ENCODE results near the gene NOLC1.
A peak's percentile ranks its signal among the peaks of the same experiment; 100 is the strongest.

The NOLC1 gene

GRCh38 chr10:102157224-102157623 is 5.0 kb downstream of the NOLC1 start:
- DNase-seq = no peak

DNA sequence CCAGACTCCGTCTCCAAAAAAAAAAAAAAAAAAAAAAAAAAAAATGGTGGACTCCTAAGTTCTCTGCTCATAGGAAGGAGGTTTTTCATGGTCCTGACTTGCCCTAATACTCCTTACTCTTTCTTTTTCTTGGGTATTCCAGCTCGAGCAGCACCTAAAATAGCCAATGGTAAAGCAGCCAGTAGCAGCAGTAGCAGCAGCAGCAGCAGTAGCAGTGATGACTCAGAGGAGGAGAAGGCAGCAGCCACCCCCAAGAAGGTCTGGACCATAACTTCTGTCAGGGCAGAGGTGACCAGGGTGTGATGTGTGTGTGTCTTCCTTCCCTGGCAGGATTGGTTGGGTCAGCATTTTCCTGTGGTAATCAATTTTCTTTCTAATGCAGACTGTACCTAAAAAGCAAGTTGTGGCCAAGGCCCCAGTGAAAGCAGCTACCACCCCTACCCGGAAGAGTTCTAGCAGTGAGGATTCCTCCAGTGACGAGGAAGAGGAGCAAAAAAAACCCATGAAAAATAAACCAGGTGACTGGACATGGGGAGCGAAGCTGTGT is 6.9 kb downstream of the NOLC1 start:
- no peak for DNase-seq

DNA sequence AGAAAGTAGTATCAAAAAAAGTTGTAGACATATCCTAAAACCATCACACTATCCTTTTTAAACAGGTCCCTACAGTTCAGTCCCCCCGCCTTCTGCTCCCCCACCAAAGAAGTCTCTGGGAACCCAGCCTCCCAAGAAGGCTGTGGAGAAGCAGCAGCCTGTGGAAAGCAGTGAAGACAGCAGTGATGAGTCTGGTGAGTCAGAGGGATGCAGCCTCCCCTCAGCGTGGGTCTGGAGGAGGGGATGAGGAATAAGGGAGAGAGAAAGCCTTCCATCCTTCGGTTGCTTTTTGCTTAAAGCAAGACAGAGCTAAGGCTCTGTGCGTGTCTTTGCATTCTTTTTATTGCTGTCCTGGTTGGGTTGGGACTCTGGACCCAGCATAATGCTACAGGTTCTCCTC is 7.6 kb downstream of the NOLC1 start:
- DNase-seq = no peak

DNA sequence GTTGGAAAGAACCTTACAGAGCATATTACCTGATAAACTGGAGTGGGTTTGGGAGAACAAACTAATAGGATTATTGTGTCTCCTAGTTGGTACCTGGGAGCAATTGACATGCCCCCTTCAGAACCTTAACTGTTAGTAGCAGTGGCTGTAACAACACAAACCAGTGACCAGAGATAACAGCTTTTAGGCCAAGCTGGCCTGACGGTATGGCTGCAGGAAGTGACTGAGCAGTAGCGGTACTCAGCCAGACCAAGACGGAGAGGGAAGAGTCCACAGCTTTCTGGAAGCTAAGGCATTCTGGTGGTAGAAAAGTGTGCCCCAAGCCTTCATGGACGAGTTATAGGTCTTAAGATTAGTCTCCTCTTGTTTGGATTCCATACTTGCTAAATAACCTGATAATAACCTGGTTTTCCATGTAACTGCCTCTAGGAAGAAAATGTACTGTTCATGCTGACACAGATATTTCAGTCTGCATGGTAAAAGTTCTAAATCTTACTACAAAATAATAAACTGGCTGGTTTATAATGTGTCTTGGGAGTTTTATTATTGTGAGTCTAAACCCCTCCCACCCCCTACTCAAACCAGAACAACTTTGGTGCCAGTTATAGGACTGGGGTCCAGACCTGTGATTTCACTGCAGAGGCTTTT is 11.3 kb downstream of the NOLC1 start:
- no peak for DNase-seq

- no peak for DNase-seq
These were observed 15.7 kb downstream of the NOLC1 start for GRCh38 chr10:102167861-102168260.

- DNase-seq = no peak
These were observed 18.4 kb downstream of the NOLC1 start for GRCh38 chr10:102170602-102171001.

- DNase-seq = no peak
These were observed 20.1 kb downstream of the NOLC1 start for GRCh38 chr10:102172288-102172687.

GRCh38 chr10:102175415-102175814 is 23.2 kb downstream of the NOLC1 start:
- DNase-seq = no peak

- DNase-seq = no peak
These were observed 32.4 kb downstream of the NOLC1 start for GRCh38 chr10:102184606-102185005.

DNA sequence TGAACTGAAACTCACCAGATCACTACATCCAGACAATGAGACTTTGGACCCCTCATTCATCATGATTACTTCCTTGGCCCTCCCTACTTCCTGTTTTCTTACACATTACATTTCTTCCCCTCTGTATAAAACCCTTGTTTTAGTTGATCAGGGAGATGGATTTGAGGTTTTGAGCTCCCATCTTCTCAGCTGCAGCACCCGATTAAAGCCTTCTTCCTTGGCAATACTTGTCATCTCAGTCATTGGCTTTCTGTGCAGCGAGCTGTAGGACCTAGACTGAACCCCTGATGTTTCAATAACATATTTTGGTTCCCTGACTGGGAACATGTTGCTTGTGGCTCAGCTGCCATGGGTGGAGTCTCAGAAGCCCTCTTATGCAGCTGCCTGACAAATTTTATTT is 33.1 kb downstream of the NOLC1 start:
- DNase-seq = no peak

DNA sequence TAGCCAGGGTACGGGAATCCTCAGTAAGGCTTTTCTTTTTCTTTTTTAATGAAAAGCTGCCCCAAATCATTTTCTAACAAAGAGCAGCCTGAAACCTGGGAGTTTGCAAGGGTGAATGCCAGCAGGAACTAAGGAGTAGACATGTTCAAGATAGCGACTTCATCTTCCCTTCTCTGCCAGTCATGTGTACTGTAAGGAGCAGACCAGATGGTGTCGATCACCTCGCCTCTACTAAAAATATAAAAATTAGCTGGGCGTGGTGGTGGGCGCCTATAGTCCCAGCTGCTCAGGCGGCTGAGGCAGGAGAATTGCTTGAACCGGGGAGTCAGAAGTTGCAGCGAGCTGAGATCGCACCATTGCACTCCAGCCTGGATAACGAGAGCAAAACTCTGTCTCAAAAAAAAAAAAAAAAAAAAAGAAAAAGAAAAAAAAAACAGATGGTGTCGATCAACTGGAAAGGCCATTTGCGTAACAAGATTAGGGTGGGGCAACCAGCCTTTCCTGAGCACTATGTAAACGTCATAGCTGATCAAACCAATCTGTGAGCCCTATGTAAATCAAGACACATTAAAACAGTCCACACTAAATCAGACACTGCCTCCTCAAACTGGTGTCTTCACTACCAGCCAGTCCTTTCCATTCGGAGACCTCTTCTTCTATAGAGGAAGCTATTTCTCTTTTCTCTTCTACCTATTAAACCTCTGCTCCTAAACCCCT is 33.8 kb downstream of the NOLC1 start:
- DNase-seq = no peak

GRCh38 chr10:102188298-102188940 is 36.2 kb downstream of the NOLC1 start:
- no peak for DNase-seq

- DNase-seq = peak in 1 of 2 donors; percentile 12
These were observed 37.0 kb downstream of the NOLC1 start for GRCh38 chr10:102188941-102189898.

GRCh38 chr10:102191956-102192355 is 39.8 kb downstream of the NOLC1 start:
- DNase-seq = no peak

- DNase-seq = peak in 1 of 2 donors; percentile 14
These were observed 43.2 kb downstream of the NOLC1 start for GRCh38 chr10:102195296-102195870.

DNA sequence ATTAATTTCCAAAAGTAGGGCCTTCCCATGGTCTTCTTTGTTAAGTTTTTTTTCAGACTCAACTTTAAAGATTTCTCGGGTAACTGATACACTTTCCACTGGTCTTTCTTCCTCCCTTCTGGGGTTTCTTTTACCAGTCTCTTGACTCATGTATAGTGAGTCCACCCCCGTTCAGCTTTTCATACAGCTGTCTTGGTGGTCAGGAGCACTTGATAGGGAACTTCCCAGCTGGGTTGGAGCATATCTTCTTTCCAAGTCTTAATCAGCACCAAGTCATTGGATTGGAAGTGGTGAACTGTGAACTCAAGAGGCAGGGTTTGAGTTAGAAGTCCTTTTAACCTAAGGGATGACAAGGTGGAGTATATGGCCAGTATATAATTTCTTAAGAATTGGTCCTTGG is 44.7 kb downstream of the NOLC1 start:
- DNase-seq = no peak

- no peak for DNase-seq
These were observed 45.8 kb downstream of the NOLC1 start for GRCh38 chr10:102198027-102198426.

DNA sequence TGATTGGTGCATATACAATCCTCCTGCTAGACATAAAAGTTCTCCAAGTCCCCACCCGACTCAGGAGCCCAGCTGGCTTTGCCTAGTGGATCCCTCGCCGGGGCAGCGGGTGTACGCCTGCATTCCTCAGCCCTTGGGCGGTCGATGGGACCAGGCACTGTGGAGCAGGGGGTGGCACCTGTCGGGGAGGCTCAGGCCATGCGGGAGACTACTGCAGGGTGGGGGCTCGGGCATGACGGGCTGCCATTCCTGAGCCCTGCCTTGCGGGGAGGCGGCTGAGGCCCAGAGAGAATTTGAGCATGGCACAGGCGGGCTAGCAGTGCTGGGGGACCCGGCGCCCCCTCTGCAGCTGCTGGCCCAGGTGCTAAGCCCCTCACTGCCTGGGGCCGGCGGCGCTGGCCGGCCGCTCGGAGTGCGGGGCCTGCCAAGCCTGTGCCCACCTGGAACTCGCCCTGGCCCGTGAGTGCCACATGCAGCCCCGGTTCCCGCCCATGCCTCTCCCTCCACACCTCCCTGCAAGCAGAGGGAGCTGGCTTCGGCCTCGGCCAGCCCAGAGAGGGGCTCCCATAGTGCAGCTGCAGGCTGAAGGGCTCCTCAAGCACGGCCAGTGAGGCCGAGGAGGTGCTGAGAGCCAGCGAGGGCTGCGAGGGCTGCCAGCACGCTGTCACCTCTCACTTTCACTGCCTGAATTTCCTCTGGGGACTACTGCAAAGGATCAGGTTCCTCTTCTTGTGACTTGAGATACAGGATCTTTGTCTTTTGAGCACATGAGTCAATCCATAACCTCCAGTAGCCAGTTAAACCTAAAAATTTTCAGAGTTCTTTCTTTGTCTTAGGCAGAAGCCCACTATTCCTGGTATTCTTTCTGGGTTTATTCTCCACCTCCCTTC is 48.8 kb downstream of the NOLC1 start:
- peak; percentile 21 to 37 for DNase-seq

GRCh38 chr10:102202386-102202785 is 50.2 kb downstream of the NOLC1 start:
- no peak for DNase-seq

- DNase-seq = no peak
These were observed 56.3 kb downstream of the NOLC1 start for GRCh38 chr10:102208311-102209035.
